GM12874 (cell line): ENCODE data around the gene MACO1.

Source experiments
- TF ChIP-seq, protein P1 (sequence below): IDR thresholded peaks from 2 replicates; pipeline ENCODE4 v1.5.1; 2011; ENCODE audit warnings: low read depth, mild to moderate bottlenecking, control low read depth, low read length, moderate library complexity; ENCODE audit not compliant: insufficient read depth

The MACO1 gene

DNA sequence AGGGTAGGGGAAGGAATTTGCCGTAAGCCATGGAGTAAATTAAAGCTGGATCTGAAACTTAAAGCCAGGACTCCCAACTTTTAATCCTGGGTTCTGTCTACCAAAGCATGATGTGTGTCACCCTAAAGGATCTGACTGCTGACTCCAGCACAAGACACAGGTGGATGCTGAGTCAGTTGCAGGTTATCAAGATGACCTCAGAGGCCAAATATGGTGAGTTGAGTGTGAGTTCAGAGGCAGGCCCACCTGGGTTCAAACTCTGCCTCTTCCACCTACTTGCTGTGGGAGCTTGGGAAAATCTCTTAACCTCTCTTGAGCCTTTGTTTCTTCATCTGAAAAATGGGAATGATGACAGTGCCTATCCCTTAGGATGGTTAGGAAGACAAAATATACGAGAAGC is 96.1 kb downstream of the MACO1 start:
- TF ChIP-seq, protein P1, sequence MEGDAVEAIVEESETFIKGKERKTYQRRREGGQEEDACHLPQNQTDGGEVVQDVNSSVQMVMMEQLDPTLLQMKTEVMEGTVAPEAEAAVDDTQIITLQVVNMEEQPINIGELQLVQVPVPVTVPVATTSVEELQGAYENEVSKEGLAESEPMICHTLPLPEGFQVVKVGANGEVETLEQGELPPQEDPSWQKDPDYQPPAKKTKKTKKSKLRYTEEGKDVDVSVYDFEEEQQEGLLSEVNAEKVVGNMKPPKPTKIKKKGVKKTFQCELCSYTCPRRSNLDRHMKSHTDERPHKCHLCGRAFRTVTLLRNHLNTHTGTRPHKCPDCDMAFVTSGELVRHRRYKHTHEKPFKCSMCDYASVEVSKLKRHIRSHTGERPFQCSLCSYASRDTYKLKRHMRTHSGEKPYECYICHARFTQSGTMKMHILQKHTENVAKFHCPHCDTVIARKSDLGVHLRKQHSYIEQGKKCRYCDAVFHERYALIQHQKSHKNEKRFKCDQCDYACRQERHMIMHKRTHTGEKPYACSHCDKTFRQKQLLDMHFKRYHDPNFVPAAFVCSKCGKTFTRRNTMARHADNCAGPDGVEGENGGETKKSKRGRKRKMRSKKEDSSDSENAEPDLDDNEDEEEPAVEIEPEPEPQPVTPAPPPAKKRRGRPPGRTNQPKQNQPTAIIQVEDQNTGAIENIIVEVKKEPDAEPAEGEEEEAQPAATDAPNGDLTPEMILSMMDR, result no peak

DNA sequence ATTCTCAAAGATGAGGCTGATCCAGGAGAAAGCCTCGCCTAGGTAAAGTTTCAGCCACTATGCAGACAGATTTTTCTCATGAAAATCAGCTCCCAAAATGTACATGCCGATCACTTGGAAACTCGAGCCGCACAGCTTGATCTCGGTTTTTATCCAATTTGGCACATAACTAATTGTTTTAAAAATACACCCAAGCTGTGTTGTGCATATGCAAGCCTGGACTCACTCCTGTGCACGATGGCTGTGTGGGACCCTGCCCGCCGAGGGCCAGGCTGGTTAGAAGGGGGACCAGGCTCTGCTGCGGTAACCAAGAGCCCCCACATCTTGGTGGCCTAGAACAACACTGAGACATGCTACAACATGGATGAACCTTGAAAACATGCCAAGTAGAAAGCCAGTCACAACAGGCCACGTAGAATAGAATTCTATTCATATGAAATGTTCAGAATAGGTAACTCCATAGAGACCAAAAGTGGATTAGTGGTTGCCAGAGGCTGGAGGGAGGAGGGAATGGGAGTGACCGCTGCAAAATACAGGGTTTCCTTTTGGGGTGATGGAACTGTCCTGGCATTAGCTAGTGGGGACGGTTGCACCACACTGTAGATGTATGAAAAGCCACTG is 96.6 kb downstream of the MACO1 start:
- TF ChIP-seq, protein P1, result no peak

DNA sequence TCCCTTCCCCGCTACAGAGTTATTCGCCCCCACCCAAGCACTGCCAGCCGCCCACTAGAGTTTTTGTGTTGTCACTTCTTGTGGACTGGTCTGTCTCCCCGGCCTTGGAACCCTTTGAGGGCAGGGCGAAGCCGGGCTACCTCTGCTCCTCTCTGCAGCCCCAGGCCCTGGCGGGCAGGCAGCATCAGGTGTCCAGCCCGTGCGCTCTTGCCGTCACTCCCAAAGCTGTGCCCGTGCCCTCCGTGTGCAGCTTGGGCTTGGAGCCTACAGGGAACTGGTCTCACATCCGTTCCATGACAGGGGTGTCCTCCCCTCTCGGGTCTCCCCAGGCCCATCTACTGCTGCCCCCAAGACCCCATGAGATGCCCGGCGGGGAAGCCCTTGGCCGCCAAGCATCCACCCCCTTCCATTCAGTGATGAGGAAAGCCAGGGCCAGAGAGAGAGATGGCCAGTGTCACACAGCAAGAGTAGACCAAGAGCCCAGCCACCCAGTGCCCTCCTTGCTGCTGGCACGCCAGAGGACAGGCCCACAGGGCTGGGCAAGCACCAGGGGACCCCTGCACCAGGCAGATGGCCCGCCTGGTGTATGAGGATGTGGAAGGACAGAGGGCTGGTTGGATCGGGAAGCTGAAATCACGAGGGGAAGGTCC is 97.4 kb downstream of the MACO1 start:
- TF ChIP-seq, protein P1, result no peak

DNA sequence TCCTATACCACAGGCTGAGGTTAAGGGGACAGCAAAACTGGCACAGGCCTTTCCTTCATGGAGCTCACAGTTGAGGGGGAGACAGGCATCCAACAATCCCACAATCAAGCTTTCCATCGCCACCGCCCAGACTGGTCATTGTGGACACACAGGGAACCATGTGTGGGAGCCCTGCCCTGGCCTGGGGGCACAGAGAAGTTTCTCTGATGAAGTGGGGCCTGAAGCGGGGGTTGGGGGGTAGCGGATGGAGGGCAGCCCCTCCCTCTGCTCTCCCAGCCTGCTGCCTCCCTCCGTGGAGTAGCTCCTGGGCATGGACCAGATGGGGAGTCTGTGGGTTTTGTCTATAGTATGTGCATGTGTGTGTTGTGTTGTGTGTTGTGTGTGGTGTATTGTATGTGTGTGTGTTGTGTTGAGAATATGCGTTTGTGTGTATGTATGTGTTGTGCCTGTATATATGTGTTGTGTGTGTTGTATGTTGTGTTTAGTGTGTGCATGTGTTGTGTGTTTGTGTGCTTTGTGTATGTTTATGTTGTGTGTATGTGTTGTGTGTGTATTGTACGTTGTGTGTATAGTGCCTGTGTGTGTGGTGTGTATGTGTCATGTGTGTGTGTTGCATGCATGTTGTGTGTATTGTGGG is 98.3 kb downstream of the MACO1 start:
- TF ChIP-seq, protein P1, result no peak

DNA sequence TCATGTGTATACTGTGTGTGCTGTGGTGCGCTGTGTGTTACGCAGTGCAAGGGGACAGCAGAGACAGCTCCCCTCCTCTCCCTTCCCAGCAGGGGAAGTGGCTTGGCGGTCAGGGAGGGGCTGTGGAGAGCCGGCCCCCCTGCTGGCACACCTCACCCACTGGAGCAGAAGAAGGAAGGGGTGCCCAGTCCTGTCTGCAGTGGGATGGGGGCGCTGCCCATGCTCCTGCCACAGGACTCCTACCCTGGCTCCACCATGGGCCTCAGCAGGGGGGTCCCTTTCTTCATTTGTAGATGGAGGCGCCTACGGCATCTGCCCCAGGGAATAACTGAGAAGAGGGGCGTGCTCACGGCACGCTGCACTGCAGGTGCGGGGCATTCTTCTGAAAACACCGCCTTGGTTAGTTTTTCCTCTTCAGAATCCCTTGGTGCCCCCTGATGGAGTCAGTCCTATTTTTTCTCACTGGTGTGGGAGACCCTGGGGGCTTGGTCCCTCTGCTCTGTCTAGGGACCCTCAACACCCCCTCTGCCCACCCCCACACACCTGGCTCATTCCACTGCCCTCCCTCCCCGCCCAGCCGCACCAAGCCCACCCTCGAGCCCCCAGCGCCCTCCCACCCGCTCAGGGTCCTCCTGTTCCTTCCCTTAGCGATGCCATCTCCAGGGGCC is 99.0 kb downstream of the MACO1 start:
- TF ChIP-seq, protein P1, result no peak

DNA sequence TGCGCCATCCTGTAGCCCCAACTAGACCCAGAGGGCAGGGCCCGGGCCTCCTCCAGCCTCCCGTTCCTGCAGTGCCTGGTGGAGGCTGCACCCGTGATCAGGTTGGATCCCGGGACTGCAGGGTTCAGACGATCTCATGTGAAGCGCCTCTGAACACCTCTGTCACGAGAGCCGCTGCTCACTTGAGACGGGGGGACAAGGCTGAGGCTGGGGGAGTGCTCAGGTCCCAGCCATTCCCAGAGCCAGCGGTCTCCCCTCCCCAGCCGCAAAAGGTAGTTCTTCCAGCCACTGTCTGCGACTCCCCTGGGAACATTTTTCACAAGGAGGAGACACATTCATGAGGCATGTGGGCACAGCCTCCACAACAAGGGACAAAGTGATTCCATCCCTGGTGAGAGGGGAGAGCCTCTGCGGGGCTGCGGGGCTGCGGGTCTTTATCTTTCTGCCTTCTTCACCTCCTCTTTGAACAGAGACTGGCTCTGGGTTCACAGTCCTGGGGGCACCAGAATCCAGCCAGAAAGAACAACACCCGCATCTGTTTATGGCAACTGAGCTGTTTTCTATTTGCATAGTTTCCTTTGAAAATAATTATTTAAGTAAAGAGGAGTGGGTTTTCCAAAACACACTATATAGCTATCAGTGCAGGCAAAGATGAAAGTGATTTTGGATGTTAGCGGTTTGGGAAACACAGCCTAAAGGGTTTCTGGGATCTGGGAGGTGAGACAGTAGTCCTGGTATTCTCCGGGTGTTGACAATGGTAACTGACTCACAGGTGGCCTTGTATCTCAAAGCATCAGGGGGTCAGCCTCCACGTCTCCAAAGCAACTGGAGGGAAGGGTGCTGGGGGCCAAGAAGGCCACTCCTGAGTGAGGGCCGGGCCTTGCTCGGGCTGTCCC is 99.7 kb downstream of the MACO1 start:
- TF ChIP-seq, protein P1, result no peak

DNA sequence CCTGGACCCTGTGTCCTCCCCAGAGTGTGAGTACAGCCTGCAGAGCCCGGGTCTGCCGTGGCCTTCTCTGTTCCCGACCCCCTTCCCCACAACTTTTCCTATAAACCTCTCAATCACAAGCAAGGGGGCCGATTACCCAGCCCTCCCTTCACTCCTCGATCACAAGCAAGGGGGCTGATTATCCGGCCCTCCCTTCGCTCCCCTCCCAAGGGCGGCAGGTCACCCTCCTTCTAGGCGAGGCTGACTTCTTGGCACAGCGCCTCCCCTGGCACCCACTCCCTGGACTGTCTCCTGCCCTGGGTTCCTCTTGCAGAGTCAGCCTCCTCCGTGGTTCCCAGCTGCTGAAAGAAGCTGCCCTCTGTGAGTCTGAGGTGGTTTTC is 100.4 kb downstream of the MACO1 start:
- TF ChIP-seq, protein P1, result no peak
